HEK293 (cell line): ENCODE data around the gene PPP1R9B.
A peak's percentile ranks its signal among the peaks of the same experiment; 100 is the strongest.

Experiments
- CTCF ChIA-PET: fragments of 350-600 bp; formaldehyde crosslinking; extraction: SDS; loops from one replicate; lab custom pipeline; 2021; ENCODE audit warnings: antibody characterized with exemption; lab: Yijun Ruan, JAX
- POLR2A ChIA-PET: fragments of 300-600 bp; formaldehyde crosslinking; extraction: SDS; loops from one replicate; lab custom pipeline; 2020; ENCODE audit warnings: antibody characterized with exemption, inconsistent platforms; lab: Yijun Ruan, JAX
- H3K27ac ChIP-seq: fragments of 200-500 bp; sonication (Bioruptor generic); 2 replicates; pipeline ENCODE4 v1.5.1; 2014; ENCODE audit warnings: low read depth, low read length, control low read depth, inconsistent platforms; ENCODE audit errors: extremely low read depth
- H3K36me3 ChIP-seq, 2 experiments: fragments of 200-500 bp in 1 of 2; sonication (Bioruptor generic) in 1 of 2; 1 replicate in 1 of 2; 2 replicates in 1 of 2; pipeline ENCODE4 v1.5.1; 2014 to 2017; ENCODE audit warnings: inconsistent platforms in 2 of 2, low read length in 2 of 2; ENCODE audit not compliant: control insufficient read depth in 2 of 2, insufficient read depth in 1 of 2
- H3K4me1 ChIP-seq: fragments of 200-500 bp; sonication (Bioruptor generic); 2 replicates; pipeline ENCODE4 v1.5.1; 2014; ENCODE audit warnings: mild to moderate bottlenecking, low read length, inconsistent platforms; ENCODE audit not compliant: control insufficient read depth, insufficient read depth
- H3K4me3 ChIP-seq: 2 replicates; pipeline ENCODE4 v1.5.1; 2011; ENCODE audit warnings: low read depth, mild to moderate bottlenecking, control low read depth, low read length, moderate library complexity
- H3K9me3 ChIP-seq: fragments of 200-500 bp; sonication (Bioruptor generic); 2 replicates; pipeline ENCODE4 v1.5.1; 2014; ENCODE audit warnings: low read depth, low read length, inconsistent platforms; ENCODE audit not compliant: control insufficient read depth, insufficient read depth
- IKZF3 ChIP-seq: fragments of 450-650 bp; IDR thresholded peaks from 2 replicates; pipeline ENCODE4 v1.5.0; 2018; ENCODE audit warnings: missing biosample characterization, mild to moderate bottlenecking, missing genetic modification characterization, moderate library complexity
- KLF1 ChIP-seq: fragments of 450-650 bp; formaldehyde crosslinking; IDR thresholded peaks from 2 replicates; pipeline ENCODE4 v1.5.1; 2016; ENCODE audit warnings: missing biosample characterization, missing genetic modification characterization
- SP7 ChIP-seq: fragments of 450-650 bp; formaldehyde crosslinking; IDR thresholded peaks from 2 replicates; pipeline ENCODE4 v1.5.1; 2016; ENCODE audit warnings: missing biosample characterization, missing genetic modification characterization
- WT1 ChIP-seq: fragments of 450-650 bp; formaldehyde crosslinking; IDR thresholded peaks from 2 replicates; pipeline ENCODE4 v1.5.1; 2016; ENCODE audit warnings: missing biosample characterization, missing genetic modification characterization
- ZBTB48 ChIP-seq: fragments of 450-650 bp; formaldehyde crosslinking; IDR thresholded peaks from 2 replicates; pipeline ENCODE4 v1.5.1; 2016; ENCODE audit warnings: missing biosample characterization, missing genetic modification characterization
- ZBTB8A ChIP-seq: fragments of 450-650 bp; formaldehyde crosslinking; IDR thresholded peaks from 2 replicates; pipeline ENCODE4 v1.5.1; 2016; ENCODE audit warnings: missing biosample characterization, missing genetic modification characterization
- ZEB2 ChIP-seq: fragments of 450-650 bp; formaldehyde crosslinking; IDR thresholded peaks from 2 replicates; pipeline ENCODE4 v1.5.1; 2016; ENCODE audit warnings: missing biosample characterization, missing genetic modification characterization
- ZFHX2 ChIP-seq: fragments of 450-650 bp; formaldehyde crosslinking; conservative IDR thresholded peaks from 2 replicates; pipeline ENCODE4 v1.5.1; 2016; ENCODE audit warnings: missing biosample characterization, missing genetic modification characterization
- ZFP41 ChIP-seq: fragments of 450-650 bp; formaldehyde crosslinking; IDR thresholded peaks from 2 replicates; pipeline ENCODE4 v1.5.1; 2016; ENCODE audit warnings: missing biosample characterization, missing genetic modification characterization, borderline replicate concordance
- ZNF10 ChIP-seq: fragments of 450-650 bp; formaldehyde crosslinking; IDR thresholded peaks from 2 replicates; pipeline ENCODE4 v1.5.1; 2017; ENCODE audit warnings: missing biosample characterization, missing genetic modification characterization
- ZNF140 ChIP-seq: fragments of 450-650 bp; formaldehyde crosslinking; IDR thresholded peaks from 2 replicates; pipeline ENCODE4 v1.5.1; 2016; ENCODE audit warnings: missing biosample characterization, missing genetic modification characterization
- ZNF175 ChIP-seq: fragments of 450-650 bp; formaldehyde crosslinking; IDR thresholded peaks from 2 replicates; pipeline ENCODE4 v1.5.1; 2016; ENCODE audit warnings: missing biosample characterization, missing genetic modification characterization
- ZNF555 ChIP-seq: fragments of 450-650 bp; formaldehyde crosslinking; conservative IDR thresholded peaks from 2 replicates; pipeline ENCODE4 v1.5.1; 2017; ENCODE audit warnings: missing biosample characterization, mild to moderate bottlenecking, missing genetic modification characterization, inconsistent platforms
- ZNF785 ChIP-seq: fragments of 450-650 bp; formaldehyde crosslinking; IDR thresholded peaks from 2 replicates; pipeline ENCODE4 v1.5.1; 2016; ENCODE audit warnings: missing biosample characterization, missing genetic modification characterization
- TF ChIP-seq, protein P1 (sequence below): fragments of 450-650 bp; formaldehyde crosslinking; IDR thresholded peaks from 2 replicates; pipeline ENCODE4 v1.5.1; 2017; ENCODE audit warnings: missing biosample characterization, missing genetic modification characterization
- TF ChIP-seq, protein P2 (sequence below): fragments of 450-650 bp; formaldehyde crosslinking; IDR thresholded peaks from 2 replicates; pipeline ENCODE4 v1.5.1; 2016; ENCODE audit warnings: missing biosample characterization, missing genetic modification characterization
- TF ChIP-seq, protein P3 (sequence below): fragments of 450-650 bp; formaldehyde crosslinking; IDR thresholded peaks from 2 replicates; pipeline ENCODE4 v1.5.1; 2016; ENCODE audit warnings: missing biosample characterization, missing genetic modification characterization
- TF ChIP-seq, protein P4 (sequence below): fragments of 450-650 bp; formaldehyde crosslinking; IDR thresholded peaks from 2 replicates; pipeline ENCODE4 v1.5.1; 2016; ENCODE audit warnings: missing biosample characterization, missing genetic modification characterization

PPP1R9B gene

DNA sequence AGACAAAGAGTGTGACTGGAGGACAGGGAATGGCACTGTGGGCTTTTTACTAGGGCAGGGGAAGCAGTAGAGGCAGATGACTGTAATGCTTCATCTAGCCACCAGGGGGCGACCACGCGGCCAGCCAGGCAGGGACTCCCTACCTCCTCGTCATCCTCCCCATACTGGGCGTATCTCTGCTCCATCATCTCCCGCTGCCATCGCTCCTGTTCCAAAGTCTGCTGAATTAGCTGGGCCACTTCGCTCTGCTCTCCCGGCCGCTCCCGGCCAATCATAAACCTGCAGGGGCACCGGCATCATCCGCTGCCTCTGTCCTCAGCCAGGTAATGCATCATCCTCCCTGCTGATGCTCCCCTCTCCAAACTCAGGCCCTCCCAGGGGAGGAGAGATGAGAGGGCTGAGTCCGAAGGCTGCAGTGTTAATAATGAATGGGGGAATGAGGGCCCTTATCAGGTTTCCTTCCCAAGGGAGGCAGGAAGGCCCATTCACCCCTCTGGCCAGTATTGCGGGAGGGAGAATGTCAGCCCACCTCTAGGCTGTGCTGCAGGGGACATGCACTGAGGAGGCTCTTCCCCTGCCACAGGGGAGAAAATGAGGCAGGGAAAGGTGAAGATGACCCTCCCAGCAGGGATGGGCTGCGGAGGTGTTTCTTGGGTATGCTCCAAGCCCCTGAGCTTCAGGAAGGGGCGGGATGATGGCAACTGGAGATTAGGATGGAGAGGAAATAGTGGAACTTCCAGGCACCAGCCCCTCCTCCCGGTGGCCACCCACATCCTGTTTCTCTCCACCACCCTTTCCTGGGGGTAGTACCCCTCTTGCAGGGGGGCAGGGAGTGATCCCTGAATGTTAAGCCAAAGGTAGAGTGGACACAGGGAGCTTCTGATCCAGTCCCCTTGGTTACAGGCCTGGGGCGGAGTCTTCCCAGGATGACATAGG is 10.3 kb downstream of the PPP1R9B start (continued):
- TF ChIP-seq, protein P1, sequence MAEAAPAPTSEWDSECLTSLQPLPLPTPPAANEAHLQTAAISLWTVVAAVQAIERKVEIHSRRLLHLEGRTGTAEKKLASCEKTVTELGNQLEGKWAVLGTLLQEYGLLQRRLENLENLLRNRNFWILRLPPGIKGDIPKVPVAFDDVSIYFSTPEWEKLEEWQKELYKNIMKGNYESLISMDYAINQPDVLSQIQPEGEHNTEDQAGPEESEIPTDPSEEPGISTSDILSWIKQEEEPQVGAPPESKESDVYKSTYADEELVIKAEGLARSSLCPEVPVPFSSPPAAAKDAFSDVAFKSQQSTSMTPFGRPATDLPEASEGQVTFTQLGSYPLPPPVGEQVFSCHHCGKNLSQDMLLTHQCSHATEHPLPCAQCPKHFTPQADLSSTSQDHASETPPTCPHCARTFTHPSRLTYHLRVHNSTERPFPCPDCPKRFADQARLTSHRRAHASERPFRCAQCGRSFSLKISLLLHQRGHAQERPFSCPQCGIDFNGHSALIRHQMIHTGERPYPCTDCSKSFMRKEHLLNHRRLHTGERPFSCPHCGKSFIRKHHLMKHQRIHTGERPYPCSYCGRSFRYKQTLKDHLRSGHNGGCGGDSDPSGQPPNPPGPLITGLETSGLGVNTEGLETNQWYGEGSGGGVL (tag by site-specific recombination), result peak; percentile 61
- 0 out of 2 replicates have a peak, but pooled peaks have one; percentile 5 for TF ChIP-seq ZFHX2
- no peak for TF ChIP-seq ZFP41 (tag by site-specific recombination)
- TF ChIP-seq SP7 (tag by site-specific recombination), result peak; percentile 81
- peak; percentile 34; the same call in 1 of the 2 replicates for TF ChIP-seq ZBTB48 (tag by site-specific recombination)
- peak; percentile 30; the same call in 1 of the 2 replicates for TF ChIP-seq IKZF3 (tag by site-specific recombination)
- peak; percentile 79 for TF ChIP-seq ZNF10 (tag by site-specific recombination)
- TF ChIP-seq, protein P2, sequence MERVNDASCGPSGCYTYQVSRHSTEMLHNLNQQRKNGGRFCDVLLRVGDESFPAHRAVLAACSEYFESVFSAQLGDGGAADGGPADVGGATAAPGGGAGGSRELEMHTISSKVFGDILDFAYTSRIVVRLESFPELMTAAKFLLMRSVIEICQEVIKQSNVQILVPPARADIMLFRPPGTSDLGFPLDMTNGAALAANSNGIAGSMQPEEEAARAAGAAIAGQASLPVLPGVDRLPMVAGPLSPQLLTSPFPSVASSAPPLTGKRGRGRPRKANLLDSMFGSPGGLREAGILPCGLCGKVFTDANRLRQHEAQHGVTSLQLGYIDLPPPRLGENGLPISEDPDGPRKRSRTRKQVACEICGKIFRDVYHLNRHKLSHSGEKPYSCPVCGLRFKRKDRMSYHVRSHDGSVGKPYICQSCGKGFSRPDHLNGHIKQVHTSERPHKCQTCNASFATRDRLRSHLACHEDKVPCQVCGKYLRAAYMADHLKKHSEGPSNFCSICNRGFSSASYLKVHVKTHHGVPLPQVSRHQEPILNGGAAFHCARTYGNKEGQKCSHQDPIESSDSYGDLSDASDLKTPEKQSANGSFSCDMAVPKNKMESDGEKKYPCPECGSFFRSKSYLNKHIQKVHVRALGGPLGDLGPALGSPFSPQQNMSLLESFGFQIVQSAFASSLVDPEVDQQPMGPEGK (tag by site-specific recombination), result peak; percentile 80
- peak; percentile 87 for TF ChIP-seq ZBTB8A (tag by site-specific recombination)
- peak; percentile 75 for TF ChIP-seq KLF1
- peak; percentile 74 for TF ChIP-seq ZEB2
- TF ChIP-seq, protein P3, sequence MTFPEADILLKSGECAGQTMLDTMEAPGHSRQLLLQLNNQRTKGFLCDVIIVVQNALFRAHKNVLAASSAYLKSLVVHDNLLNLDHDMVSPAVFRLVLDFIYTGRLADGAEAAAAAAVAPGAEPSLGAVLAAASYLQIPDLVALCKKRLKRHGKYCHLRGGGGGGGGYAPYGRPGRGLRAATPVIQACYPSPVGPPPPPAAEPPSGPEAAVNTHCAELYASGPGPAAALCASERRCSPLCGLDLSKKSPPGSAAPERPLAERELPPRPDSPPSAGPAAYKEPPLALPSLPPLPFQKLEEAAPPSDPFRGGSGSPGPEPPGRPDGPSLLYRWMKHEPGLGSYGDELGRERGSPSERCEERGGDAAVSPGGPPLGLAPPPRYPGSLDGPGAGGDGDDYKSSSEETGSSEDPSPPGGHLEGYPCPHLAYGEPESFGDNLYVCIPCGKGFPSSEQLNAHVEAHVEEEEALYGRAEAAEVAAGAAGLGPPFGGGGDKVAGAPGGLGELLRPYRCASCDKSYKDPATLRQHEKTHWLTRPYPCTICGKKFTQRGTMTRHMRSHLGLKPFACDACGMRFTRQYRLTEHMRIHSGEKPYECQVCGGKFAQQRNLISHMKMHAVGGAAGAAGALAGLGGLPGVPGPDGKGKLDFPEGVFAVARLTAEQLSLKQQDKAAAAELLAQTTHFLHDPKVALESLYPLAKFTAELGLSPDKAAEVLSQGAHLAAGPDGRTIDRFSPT, result peak; percentile 46; the same call in 1 of the 2 replicates

DNA sequence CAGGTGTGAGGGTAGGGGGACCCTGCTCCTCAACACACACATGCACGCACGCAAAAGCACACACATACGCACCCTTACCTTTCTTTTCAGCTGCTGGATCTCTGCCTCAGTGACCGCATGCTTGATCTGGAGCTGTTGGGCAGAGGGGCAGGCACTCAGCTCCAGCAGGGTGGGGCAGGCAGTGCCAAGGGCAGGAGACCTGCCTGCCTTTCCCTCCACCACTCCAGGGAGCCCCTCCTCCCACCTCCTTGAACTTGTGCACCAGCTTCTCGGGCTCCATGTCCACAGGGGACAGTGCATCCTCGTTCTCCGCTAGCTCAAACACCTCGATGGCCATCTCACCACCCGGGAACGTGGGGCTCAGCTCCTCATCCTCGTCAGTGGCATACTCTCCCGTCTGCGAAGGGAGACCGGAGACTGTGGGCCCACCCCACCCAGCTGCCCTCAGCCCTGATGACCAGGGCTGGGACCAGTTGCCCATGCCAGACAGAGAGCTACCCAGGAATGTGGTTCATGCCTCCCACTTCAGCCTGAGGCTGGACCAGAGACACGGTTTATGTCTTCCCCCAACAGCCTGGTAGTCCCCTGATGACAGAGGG is 11.2 kb downstream of the PPP1R9B start:
- TF ChIP-seq, protein P4, sequence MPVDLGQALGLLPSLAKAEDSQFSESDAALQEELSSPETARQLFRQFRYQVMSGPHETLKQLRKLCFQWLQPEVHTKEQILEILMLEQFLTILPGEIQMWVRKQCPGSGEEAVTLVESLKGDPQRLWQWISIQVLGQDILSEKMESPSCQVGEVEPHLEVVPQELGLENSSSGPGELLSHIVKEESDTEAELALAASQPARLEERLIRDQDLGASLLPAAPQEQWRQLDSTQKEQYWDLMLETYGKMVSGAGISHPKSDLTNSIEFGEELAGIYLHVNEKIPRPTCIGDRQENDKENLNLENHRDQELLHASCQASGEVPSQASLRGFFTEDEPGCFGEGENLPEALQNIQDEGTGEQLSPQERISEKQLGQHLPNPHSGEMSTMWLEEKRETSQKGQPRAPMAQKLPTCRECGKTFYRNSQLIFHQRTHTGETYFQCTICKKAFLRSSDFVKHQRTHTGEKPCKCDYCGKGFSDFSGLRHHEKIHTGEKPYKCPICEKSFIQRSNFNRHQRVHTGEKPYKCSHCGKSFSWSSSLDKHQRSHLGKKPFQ, result no peak
- TF ChIP-seq WT1 (no peak), ZNF175 (tag by site-specific recombination) (no peak), ZNF140 (tag by site-specific recombination) (no peak), ZNF785 (tag by site-specific recombination) (no peak), ZNF555 (tag by site-specific recombination) (no peak)
- Histone ChIP-seq H3K27ac (no peak overlapping the region), H3K9me3 (no peaks in the 10 kb centered on the region), H3K36me3 (peaks cover 32 to 99% of the 10 kb centered on the region in 2 experiments), H3K4me3 (no peak overlapping the region), H3K4me1 (no peaks in the 10 kb centered on the region)
- ChIA-PET CTCF (interaction anchor here (0.6 to 3.8 kb wide), 29 partner anchors 9 to 807 kb away, joined by 3 to 52 read pairs (median 4); partner anchors contain the start of genes COL1A1, PPP1R9B, SAMD14 and TMEM92), POLR2A (interaction anchor here (0.6 to 1.5 kb wide), 9 partner anchors 8 to 61 kb away, joined by 3 to 10 read pairs (median 3); partner anchors contain the start of gene SAMD14)
